MCF 10A (cell line): ENCODE results near the gene MTMR3. TPM values are rescaled to one million over a fixed set of nuclear protein-coding genes. Genes with fewer than 3 reads are reported as not detected.

Experiments
- BruUV-seq: library from RNA; stranded (reverse); fragments of 400-500 nt; replicated peaks from 2 replicates; lab custom pipeline; 2021; lab: Mats Ljungman, UMichigan
- CTCF ChIA-PET: fragments of 300-600 bp; sonication (Branson Sonifier 250); formaldehyde crosslinking; extraction: SDS; loops from one replicate; lab custom pipeline; 2021; ENCODE audit warnings: antibody characterized with exemption, inconsistent platforms; lab: Yijun Ruan, JAX
- POLR2A ChIA-PET: fragments of 300-600, 350-650 bp; sonication (Branson Sonifier 250); formaldehyde crosslinking; extraction: SDS; loops from one replicate; lab custom pipeline; 2020; ENCODE audit warnings: antibody characterized with exemption, inconsistent platforms; lab: Yijun Ruan, JAX
- DNase-seq: peaks from one replicate; pipeline ENCODE4 v3.0.0-alpha.2; 2018; ENCODE audit not compliant: unreplicated experiment
- H3K27ac Mint-ChIP-seq: one replicate; pipeline ENCODE4 v1.8.0; 2022; ENCODE audit warnings: mild to moderate bottlenecking, low read depth, mixed read lengths; ENCODE audit not compliant: unreplicated experiment
- H3K27me3 Mint-ChIP-seq: one replicate; pipeline ENCODE4 v1.8.0; 2022; ENCODE audit warnings: mixed read lengths; ENCODE audit not compliant: insufficient read depth, unreplicated experiment
- H3K36me3 Mint-ChIP-seq: one replicate; pipeline ENCODE4 v1.8.0; 2022; ENCODE audit warnings: mild to moderate bottlenecking, moderate library complexity, mixed read lengths; ENCODE audit not compliant: insufficient read depth, unreplicated experiment
- H3K4me1 Mint-ChIP-seq: one replicate; pipeline ENCODE4 v1.8.0; 2022; ENCODE audit warnings: mixed read lengths; ENCODE audit not compliant: insufficient read depth, unreplicated experiment
- H3K4me3 Mint-ChIP-seq: one replicate; pipeline ENCODE4 v1.8.0; 2022; ENCODE audit warnings: mild to moderate bottlenecking, moderate library complexity, mixed read lengths; ENCODE audit not compliant: unreplicated experiment
- H3K9me3 Mint-ChIP-seq: one replicate; pipeline ENCODE4 v1.8.0; 2022; ENCODE audit warnings: mixed read lengths; ENCODE audit not compliant: unreplicated experiment
- intact Hi-C: fragments of 100-400 bp; cut with micrococcal nuclease; formaldehyde crosslinking; loops from 2 replicates; pipeline ENCODE4 v1.14.1; 2022
- microRNA-seq: library from miRNA; unstranded; fragments of <30 nt; microRNA quantifications from one replicate; pipeline ENCODE4 v1.2.0, GENCODE V29; 2022
- total RNA-seq: library from RNA; stranded (reverse); gene quantifications from 2 replicates; pipeline ENCODE4 v1.2.3, GENCODE V29; 2022
- TF ChIP-seq, protein P1 (sequence below): fragments of 200-600 bp; IDR thresholded peaks from one replicate; pipeline ENCODE4 v1.8.0; 2022; ENCODE audit warnings: antibody characterized with exemption, mild to moderate bottlenecking; ENCODE audit not compliant: unreplicated experiment

Gene MTMR3
- total RNA-seq, 1 experiment from 2014 or later, result 34.4 TPM

DNA sequence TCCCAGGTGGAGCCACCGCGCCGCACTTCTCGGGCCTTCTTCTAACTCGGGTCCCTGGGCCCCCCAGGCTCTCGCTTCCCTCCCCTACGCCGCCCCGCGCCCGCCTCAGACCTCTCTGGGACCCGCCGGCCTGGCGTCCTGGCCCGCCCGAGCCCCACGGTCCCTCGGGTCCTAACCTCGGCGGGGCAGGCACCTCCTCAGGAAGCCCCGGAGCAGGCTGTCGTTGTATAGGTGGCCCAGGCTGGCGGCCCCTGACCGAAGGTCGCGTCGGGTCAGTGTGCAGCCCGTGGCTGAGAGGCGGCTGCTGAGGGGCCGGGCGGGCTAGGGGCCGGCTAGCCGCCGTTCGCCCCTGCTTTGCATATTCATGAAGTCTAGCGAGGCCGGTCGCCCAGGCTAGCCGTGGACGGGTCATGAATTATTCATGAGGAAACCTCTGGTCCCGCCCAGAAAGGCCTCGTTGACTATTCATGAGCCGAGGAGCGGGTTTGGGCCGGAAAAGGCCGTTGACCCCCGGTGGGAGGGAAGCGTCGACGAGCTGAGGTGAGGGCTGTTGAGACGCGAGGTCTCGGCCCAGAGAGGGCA, 197.1 kb downstream of the MTMR3 start, which contains the start of gene HORMAD2:
Gene HORMAD2 (plus strand): TSS at position 513 of the 582 bp plus-strand sequence. CDS start 13,489 bp downstream, outside the sequence.
- Mint-ChIP-seq H3K27me3 (peaks cover 23% of the 10 kb centered on the region), H3K27ac (no peak within 1 kb of the TSS), H3K4me3 (no peak within 1 kb of the TSS), H3K36me3 (no peaks in the 10 kb centered on the region), H3K4me1 (no peaks in the 10 kb centered on the region), H3K9me3 (no peaks in the 10 kb centered on the region)
- intact Hi-C loops, result no loop called here
- BruUV-seq, result no TSS peak
- TF ChIP-seq, protein P1, sequence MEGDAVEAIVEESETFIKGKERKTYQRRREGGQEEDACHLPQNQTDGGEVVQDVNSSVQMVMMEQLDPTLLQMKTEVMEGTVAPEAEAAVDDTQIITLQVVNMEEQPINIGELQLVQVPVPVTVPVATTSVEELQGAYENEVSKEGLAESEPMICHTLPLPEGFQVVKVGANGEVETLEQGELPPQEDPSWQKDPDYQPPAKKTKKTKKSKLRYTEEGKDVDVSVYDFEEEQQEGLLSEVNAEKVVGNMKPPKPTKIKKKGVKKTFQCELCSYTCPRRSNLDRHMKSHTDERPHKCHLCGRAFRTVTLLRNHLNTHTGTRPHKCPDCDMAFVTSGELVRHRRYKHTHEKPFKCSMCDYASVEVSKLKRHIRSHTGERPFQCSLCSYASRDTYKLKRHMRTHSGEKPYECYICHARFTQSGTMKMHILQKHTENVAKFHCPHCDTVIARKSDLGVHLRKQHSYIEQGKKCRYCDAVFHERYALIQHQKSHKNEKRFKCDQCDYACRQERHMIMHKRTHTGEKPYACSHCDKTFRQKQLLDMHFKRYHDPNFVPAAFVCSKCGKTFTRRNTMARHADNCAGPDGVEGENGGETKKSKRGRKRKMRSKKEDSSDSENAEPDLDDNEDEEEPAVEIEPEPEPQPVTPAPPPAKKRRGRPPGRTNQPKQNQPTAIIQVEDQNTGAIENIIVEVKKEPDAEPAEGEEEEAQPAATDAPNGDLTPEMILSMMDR, result no peak
- DNase-seq, result no peak
- POLR2A ChIA-PET, result no interaction called here
- CTCF ChIA-PET, result interaction anchor here (0.5 to 0.6 kb wide), 2 partner anchors 176 to 468 kb away, joined by 3 to 4 read pairs; no protein-coding TSS in a partner anchor

Small RNAs within 50 kb of the gene (microRNA-seq; reads per million reads assigned to microRNA genes)
- gene MIR6818, result 0.66 reads per million

Other genes with a start within 250 kb of the MTMR3 start
- not detected in 2 replicates for gene CABP7, start 163.2 kb upstream of the MTMR3 start, total RNA-seq
- gene ZMAT5, start 116.2 kb upstream of the MTMR3 start, total RNA-seq, result 19.0 and 25.6 TPM in 2 replicates
- 94.7 and 114 TPM in 2 replicates for gene UQCR10, start 115.8 kb upstream of the MTMR3 start, total RNA-seq
- gene ASCC2, start 44.9 kb upstream of the MTMR3 start, total RNA-seq, result 63.2 and 70.7 TPM in 2 replicates
- not detected in 2 replicates for gene HORMAD2, start 197.3 kb downstream of the MTMR3 start, total RNA-seq